ENCODE measurements around the gene CDH22. TPM values are rescaled to one million over a fixed set of nuclear protein-coding genes. Genes with fewer than 3 reads are reported as not detected.

The CDH22 gene
- total and polyA plus RNA-seq, 2 experiments from 2014 or later: not detected

- Histone ChIP-seq H3K4me3 (no peak overlapping the region), H3K36me3 (no peaks in the 10 kb centered on the region), H3K9me3 (ENCODE audit: low read depth) (no peaks in the 10 kb centered on the region), H3K4me1 (ENCODE audit: low read depth) (no peaks in the 10 kb centered on the region), H3K27ac (no peak overlapping the region), H3K27me3 (no peaks in the 10 kb centered on the region)
- TF ChIP-seq CTCF (IDR thresholded peaks at IDR 0.05; ENCODE audit: low read depth, low read length): peak; percentile 27
- no peak for DNase-seq (ENCODE audit: low read depth in 1 of 2, low spot score in 1 of 2)
These were observed 156.4 kb downstream of the CDH22 start for GRCh38 chr20:46151936-46152335.

- no peak for DNase-seq (ENCODE audit: low read depth in 1 of 2, low spot score in 1 of 2)
- Histone ChIP-seq H3K36me3 (no peaks in the 10 kb centered on the region), H3K27me3 (no peaks in the 10 kb centered on the region), H3K9me3 (ENCODE audit: low read depth) (no peaks in the 10 kb centered on the region), H3K4me1 (ENCODE audit: low read depth) (no peaks in the 10 kb centered on the region), H3K27ac (no peak overlapping the region), H3K4me3 (no peak overlapping the region)
- no peak for TF ChIP-seq CTCF (IDR thresholded peaks at IDR 0.05; ENCODE audit: low read depth, low read length)
These were observed 157.4 kb downstream of the CDH22 start for GRCh38 chr20:46150943-46151342.

GRCh38 chr20:46148313-46149208, 159.7 kb downstream of the CDH22 start:
- no peaks in the 10 kb centered on the region for H3K27me3 ChIP-seq
- DNase-seq (ENCODE audit: low read depth in 1 of 2, low spot score in 1 of 2): no peak

GRCh38 chr20:46145713-46146112, 162.6 kb downstream of the CDH22 start:
- no peak for TF ChIP-seq CTCF (IDR thresholded peaks at IDR 0.05; ENCODE audit: low read depth, low read length)
- Histone ChIP-seq H3K4me1 (ENCODE audit: low read depth) (no peaks in the 10 kb centered on the region), H3K9me3 (ENCODE audit: low read depth) (no peaks in the 10 kb centered on the region), H3K27me3 (no peaks in the 10 kb centered on the region), H3K36me3 (no peaks in the 10 kb centered on the region), H3K27ac (no peak overlapping the region), H3K4me3 (no peak overlapping the region)
- no peak for DNase-seq (ENCODE audit: low read depth in 1 of 2, low spot score in 1 of 2)

More at GRCh38 chr20:46148313-46149208, 159.7 kb downstream of the CDH22 start:
- Histone ChIP-seq H3K9me3 (ENCODE audit: low read depth) (no peaks in the 10 kb centered on the region), H3K4me3 (no peak overlapping the region), H3K27ac (no peak overlapping the region), H3K4me1 (ENCODE audit: low read depth) (no peaks in the 10 kb centered on the region), H3K36me3 (no peaks in the 10 kb centered on the region)
- TF ChIP-seq CTCF (IDR thresholded peaks at IDR 0.05; ENCODE audit: low read depth, low read length): no peak

GRCh38 chr20:46144432-46145025, 163.8 kb downstream of the CDH22 start:
- DNase-seq (ENCODE audit: low read depth in 1 of 2, low spot score in 1 of 2): no peak
- H3K4me3 ChIP-seq: no peak overlapping the region
- TF ChIP-seq CTCF (IDR thresholded peaks at IDR 0.05; ENCODE audit: low read depth, low read length): no peak
- H3K27me3 ChIP-seq: no peaks in the 10 kb centered on the region
- H3K27ac ChIP-seq: no peak overlapping the region
- H3K36me3 ChIP-seq: no peaks in the 10 kb centered on the region
- H3K9me3 ChIP-seq (ENCODE audit: low read depth): no peaks in the 10 kb centered on the region
- H3K4me1 ChIP-seq (ENCODE audit: low read depth): peaks cover under 1% of the 10 kb centered on the region
